Smooth muscle cell (in vitro differentiated cells): Measurements from ENCODE around the gene SZRD1. TPM values are rescaled to one million over a fixed set of nuclear protein-coding genes. Genes with fewer than 3 reads are reported as not detected.
A peak's percentile ranks its signal among the peaks of the same experiment; 100 is the strongest.

Experiments
- DNase-seq: peaks from one replicate; lab custom pipeline; 2025; ENCODE audit not compliant: unreplicated experiment; lab: John Stamatoyannopoulos, UW
- H2AFZ ChIP-seq: fragments of 200-600 bp; sonication (generic); 2 replicates; pipeline ENCODE4 v1.6.0; 2016; ENCODE audit warnings: antibody characterized with exemption, low read depth, mild to moderate bottlenecking
- H3F3A ChIP-seq: fragments of 200-600 bp; sonication (generic); 2 replicates; pipeline ENCODE4 v1.6.0; 2017; ENCODE audit warnings: antibody characterized with exemption, low read depth
- H3K27ac ChIP-seq: fragments of 200-600 bp; sonication (generic); 2 replicates; pipeline ENCODE4 v1.5.1; 2016; ENCODE audit warnings: low read depth, mild to moderate bottlenecking
- H3K27me3 ChIP-seq: fragments of 200-600 bp; sonication (generic); 2 replicates; pipeline ENCODE4 v1.6.1; 2016; ENCODE audit warnings: low read depth, mild to moderate bottlenecking
- H3K36me3 ChIP-seq: fragments of 200-600 bp; sonication (generic); 2 replicates; pipeline ENCODE4 v1.5.1; 2016; ENCODE audit warnings: low read depth
- H3K4me1 ChIP-seq: fragments of 200-600 bp; sonication (generic); 2 replicates; pipeline ENCODE4 v1.5.1; 2016; ENCODE audit warnings: low read depth
- H3K4me2 ChIP-seq: fragments of 200-600 bp; sonication (generic); 2 replicates; pipeline ENCODE4 v1.6.0; 2016; ENCODE audit warnings: mild to moderate bottlenecking
- H3K4me3 ChIP-seq: fragments of 200-600 bp; sonication (generic); 2 replicates; pipeline ENCODE4 v1.5.1; 2016; ENCODE audit warnings: mild to moderate bottlenecking
- H3K79me2 ChIP-seq: fragments of 200-600 bp; sonication (generic); 2 replicates; pipeline ENCODE4 v1.6.0; 2016; ENCODE audit warnings: low read depth, mild to moderate bottlenecking
- H3K9ac ChIP-seq: fragments of 200-600 bp; sonication (generic); 2 replicates; pipeline ENCODE4 v1.6.0; 2016; ENCODE audit warnings: low read depth
- H3K9me3 ChIP-seq: fragments of 200-600 bp; sonication (generic); replicated peaks from 2 replicates; pipeline ENCODE4 v1.5.1; 2016; ENCODE audit warnings: low read depth
- H4K20me1 ChIP-seq: fragments of 200-600 bp; sonication (generic); 2 replicates; pipeline ENCODE4 v1.6.0; 2016; ENCODE audit warnings: low read depth
- CTCF ChIP-seq: fragments of 200-600 bp; sonication (generic); IDR thresholded peaks from 2 replicates; pipeline ENCODE4 v1.5.1; 2017; ENCODE audit warnings: borderline replicate concordance, mild to moderate bottlenecking, antibody characterized with exemption; ENCODE audit not compliant: insufficient read depth, poor library complexity, severe bottlenecking
- WGBS: methylation state at CpG from one replicate; pipeline ENCODE4 v1.1.7; 2016; ENCODE audit warnings: low lambda C conversion rate; 5-methylcytosine and 5-hydroxymethylcytosine counted together
- polyA plus RNA-seq: library from polyadenylated mRNA; unstranded; fragments of >200 nt; fragmentation: Nextera tagmentation; extraction: Ambion mirVana; gene quantifications from 2 replicates; pipeline ENCODE4 v1.2.1, GENCODE V29; 2016
- total RNA-seq: library from RNA; depleted of rRNA; stranded (reverse); fragments of >200 nt; gene quantifications from 2 replicates; pipeline ENCODE4 v1.2.3, GENCODE V29; 2014

SZRD1 gene
- total and polyA plus RNA-seq, 2 experiments from 2014 or later = 45.3 to 56.4 TPM

GRCh38 chr1:16393570-16394521 is 26.8 kb downstream of the SZRD1 start:
- H3F3A ChIP-seq = peaks cover 5% of the 10 kb centered on the region
- H3K9ac ChIP-seq = no peak overlapping the region
- no peak for TF ChIP-seq CTCF
- H3K4me2 ChIP-seq = no peak overlapping the region
- H3K79me2 ChIP-seq = peaks cover 43% of the 10 kb centered on the region
- no peak for DNase-seq
- no peak overlapping the region for H2AFZ ChIP-seq
- no peaks in the 10 kb centered on the region for H3K36me3 ChIP-seq
- no peak overlapping the region for H3K4me3 ChIP-seq
- no peaks in the 10 kb centered on the region for H3K27me3 ChIP-seq
- H3K4me1 ChIP-seq = no peaks in the 10 kb centered on the region
- WGBS = 95% methylated on average over 10 of the region's 10 CpGs
- peaks cover 84% of the 10 kb centered on the region for H4K20me1 ChIP-seq
- H3K27ac ChIP-seq = no peak overlapping the region
- no peaks in the 10 kb centered on the region for H3K9me3 ChIP-seq

- H3K27me3 ChIP-seq = no peaks in the 10 kb centered on the region
- H3K9me3 ChIP-seq = no peaks in the 10 kb centered on the region
- 98% methylated on average over 13 of the region's 13 CpGs for WGBS
- H3K9ac ChIP-seq = no peak overlapping the region
- peaks cover 31% of the 10 kb centered on the region for H3K79me2 ChIP-seq
- no peak for DNase-seq
- H4K20me1 ChIP-seq = peaks cover 77% of the 10 kb centered on the region
- H3F3A ChIP-seq = peaks cover 5% of the 10 kb centered on the region
- no peak for TF ChIP-seq CTCF
- no peak overlapping the region for H3K4me3 ChIP-seq
- H3K27ac ChIP-seq = no peak overlapping the region
- no peaks in the 10 kb centered on the region for H3K4me1 ChIP-seq
- H2AFZ ChIP-seq = no peak overlapping the region
- H3K4me2 ChIP-seq = no peak overlapping the region
- H3K36me3 ChIP-seq = no peaks in the 10 kb centered on the region
Measured at GRCh38 chr1:16394977-16395376, 27.9 kb downstream of the SZRD1 start.

- Histone ChIP-seq H3K79me2 (peaks cover 15% of the 10 kb centered on the region), H4K20me1 (peaks cover 61% of the 10 kb centered on the region), H3K4me3 (no peak overlapping the region), H3F3A (peaks cover 5% of the 10 kb centered on the region), H3K4me2 (peak overlapping the region; percentile 30), H2AFZ (no peak overlapping the region), H3K27ac (peak overlapping the region; percentile 59), H3K9ac (no peak overlapping the region), H3K4me1 (no peaks in the 10 kb centered on the region), H3K9me3 (no peaks in the 10 kb centered on the region), H3K36me3 (no peaks in the 10 kb centered on the region), H3K27me3 (no peaks in the 10 kb centered on the region)
- DNase-seq = peak; percentile 18
- TF ChIP-seq CTCF = no peak
- 44% methylated on average over 7 of the region's 7 CpGs for WGBS
Measured at GRCh38 chr1:16396591-16396990, 29.5 kb downstream of the SZRD1 start.

GRCh38 chr1:16397120-16397519 is 30.1 kb downstream of the SZRD1 start:
- Histone ChIP-seq H4K20me1 (peaks cover 56% of the 10 kb centered on the region), H3F3A (peaks cover 5% of the 10 kb centered on the region), H2AFZ (no peak overlapping the region), H3K27ac (no peak overlapping the region), H3K4me1 (no peaks in the 10 kb centered on the region), H3K79me2 (peaks cover 10% of the 10 kb centered on the region), H3K9ac (no peak overlapping the region), H3K4me3 (no peak overlapping the region), H3K27me3 (no peaks in the 10 kb centered on the region), H3K36me3 (no peaks in the 10 kb centered on the region), H3K9me3 (no peaks in the 10 kb centered on the region), H3K4me2 (peak overlapping the region; percentile 30)
- no peak for DNase-seq
- no peak for TF ChIP-seq CTCF
- 70% methylated on average over 5 of the region's 5 CpGs for WGBS
